NCI-H2196 (cell line): ENCODE results near the gene PTP4A2.
"Not testable (repeated sequence)": the region's sequence is repeated elsewhere in the genome, so short reads cannot be mapped to it uniquely, and the experiment has no call there.

ENCODE experiments used
- DNase-seq: peaks from one replicate; lab custom pipeline; 2025; ENCODE audit not compliant: unreplicated experiment; lab: John Stamatoyannopoulos, UW

The PTP4A2 gene

GRCh38 chr1:31926252-31926651 is 11.9 kb downstream of the PTP4A2 start:
- DNase-seq: no peak

DNA sequence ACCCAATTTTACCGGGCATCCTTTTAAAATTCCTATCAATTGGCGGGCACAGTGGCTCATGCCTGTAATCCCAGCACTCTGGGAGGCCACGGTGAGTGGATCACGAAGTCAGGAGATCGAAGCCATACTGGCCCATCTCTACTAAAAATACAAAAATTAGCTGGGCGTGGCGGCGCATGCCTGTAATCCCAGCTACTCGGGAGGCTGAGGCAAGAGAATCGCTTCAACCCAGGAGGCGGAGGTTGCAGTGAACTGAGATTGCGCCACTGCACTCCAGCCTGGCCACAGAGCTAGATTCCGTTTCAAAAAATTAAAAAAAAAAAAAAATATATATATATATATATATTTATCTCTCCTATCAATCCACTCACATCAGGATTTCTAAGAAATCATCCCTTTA is 12.3 kb downstream of the PTP4A2 start:
- DNase-seq: not testable (repeated sequence)

DNA sequence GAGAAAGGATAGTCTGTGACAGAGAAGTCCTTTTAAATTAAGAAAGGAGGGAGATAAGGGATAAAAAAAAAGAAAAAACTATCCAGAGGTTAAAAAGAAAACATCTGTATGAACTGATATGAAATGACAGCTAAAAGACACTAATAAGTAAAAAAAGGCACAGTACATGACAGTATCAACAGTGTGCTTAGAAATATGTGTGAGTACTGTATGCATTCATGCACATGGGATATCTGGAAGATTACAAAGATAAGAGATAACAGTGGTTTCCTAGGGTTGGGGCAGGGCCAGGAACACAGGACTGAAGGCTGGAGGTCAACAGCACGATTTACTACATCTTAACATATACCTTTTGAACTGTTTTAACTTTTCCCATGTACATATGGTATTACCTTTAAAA is 13.3 kb downstream of the PTP4A2 start:
- DNase-seq: no peak

DNA sequence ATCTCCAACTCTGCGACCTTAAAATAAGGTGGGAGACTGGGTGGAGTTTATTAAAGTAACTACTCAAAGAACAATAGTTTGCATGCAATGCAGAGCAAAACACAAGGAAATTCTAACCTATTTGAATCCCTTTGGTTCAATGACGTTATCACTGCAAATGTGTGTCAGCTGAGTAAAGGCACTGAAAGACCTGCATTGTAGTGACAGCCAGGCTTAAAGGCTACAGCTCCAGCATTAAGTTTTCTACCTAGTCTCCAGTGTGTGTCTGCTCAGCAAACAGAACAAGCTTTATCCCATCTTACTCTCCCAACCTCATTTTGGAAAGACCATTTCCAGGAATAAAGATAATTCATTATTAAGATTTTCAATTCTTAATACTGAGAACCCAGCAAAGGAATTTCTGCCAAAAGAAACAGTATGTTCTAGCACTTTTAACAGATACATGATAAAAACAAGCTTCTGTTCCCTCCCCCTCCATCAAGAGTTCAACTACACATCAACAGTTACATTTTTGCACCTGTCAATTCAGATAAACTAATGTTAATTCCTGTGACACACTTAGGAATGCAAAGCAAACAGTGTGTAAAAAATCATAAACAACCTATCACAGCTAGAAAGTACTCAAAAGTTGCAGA is 14.2 kb downstream of the PTP4A2 start:
- no peak for DNase-seq

DNA sequence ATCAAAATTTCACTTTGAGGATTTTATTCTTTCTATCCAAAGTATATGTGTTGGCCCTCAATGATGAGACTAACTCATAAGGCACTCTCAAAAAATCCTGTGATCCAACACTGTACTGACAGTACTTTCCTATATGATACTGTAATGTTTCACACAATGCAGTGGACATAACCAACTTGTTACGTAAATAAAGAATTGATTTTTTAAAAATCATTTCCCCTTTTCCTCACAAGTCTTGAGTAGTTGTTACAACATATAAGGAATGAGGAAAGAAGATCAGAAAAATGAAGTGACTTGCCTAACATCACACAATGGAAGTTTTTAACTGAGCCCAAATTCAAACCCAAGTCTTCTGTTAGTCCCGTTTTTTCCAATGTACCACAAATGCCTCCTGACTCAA is 17.2 kb downstream of the PTP4A2 start:
- DNase-seq: no peak

- DNase-seq: no peak
Measured at GRCh38 chr1:31919591-31919990, 18.6 kb downstream of the PTP4A2 start.

- DNase-seq: no peak
Measured at GRCh38 chr1:31915438-31915837, 22.7 kb downstream of the PTP4A2 start.

- no peak for DNase-seq
Measured at GRCh38 chr1:31913968-31914367, 24.2 kb downstream of the PTP4A2 start.

DNA sequence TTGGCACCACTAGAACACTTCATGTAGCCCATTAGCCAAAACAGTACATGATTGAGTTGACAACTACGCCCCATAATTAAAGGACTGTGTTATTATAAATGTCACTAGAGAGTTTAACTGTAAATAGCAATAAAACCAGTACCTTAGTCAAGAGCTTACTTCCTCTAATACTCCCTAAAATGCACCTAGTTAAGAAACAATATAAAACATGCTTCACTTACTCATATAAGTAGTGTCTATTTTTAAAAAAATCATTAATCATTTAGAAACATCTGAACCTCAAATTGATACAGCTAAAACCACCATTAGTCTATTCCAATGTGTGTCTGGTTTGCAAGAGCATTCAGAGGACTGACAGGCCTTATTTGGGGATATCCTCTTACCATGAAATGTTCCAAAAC is 25.3 kb downstream of the PTP4A2 start:
- DNase-seq: no peak

DNA sequence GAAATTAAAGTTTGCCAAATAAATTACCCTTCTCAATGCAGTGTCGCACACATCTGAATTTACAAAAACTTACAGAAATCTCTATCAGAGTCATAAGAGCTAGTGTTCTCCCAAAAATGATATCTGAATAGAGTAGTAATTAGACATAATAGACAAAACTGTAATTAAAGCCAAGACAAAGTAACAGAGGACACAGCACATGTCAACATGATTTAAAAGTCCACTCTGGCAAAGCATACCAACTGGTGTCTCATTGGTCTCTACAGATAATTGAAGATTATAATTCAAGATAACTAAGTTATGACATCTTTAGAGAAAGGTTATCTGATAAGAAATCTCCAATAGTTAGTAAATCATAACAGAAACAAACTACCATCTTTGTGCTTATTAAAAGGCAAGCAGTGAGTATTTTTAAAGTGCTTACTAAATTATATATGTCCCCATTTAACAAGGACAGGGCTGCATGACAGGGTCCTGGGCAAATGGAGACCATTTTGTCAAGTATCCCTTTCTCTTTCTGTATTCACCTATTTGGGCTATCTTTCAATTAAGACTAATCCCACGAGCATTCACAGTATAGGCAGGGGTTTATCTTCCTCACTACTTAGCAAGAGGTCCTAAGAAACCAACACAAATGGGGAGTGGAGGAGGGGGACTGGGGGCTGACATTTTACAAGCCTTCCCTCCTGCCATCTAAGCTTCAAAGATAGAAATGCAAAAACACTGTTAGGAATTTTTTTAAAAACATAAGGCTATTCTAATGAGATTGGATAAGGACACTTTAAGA is 26.0 kb downstream of the PTP4A2 start:
- DNase-seq: no peak

- no peak for DNase-seq
Measured at GRCh38 chr1:31910933-31911332, 27.2 kb downstream of the PTP4A2 start.

DNA sequence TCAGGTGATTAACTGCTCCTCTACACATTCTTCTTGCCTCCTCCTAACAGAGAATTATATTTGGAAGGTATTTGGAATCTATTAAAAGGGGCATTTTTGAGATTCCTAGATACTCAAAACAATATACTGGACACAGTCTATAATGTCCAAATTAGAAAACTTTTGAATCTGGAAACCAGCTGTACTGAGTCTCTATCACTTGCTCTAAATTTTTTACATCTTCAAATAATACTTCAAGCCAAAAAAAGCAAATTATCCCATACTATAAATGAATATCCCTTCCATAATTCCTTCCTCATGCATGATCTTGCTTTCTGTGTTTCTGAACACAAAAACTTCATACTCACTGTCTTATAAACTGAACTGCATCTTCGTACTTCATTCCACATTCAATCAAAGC is 28.5 kb downstream of the PTP4A2 start:
- no peak for DNase-seq

DNA sequence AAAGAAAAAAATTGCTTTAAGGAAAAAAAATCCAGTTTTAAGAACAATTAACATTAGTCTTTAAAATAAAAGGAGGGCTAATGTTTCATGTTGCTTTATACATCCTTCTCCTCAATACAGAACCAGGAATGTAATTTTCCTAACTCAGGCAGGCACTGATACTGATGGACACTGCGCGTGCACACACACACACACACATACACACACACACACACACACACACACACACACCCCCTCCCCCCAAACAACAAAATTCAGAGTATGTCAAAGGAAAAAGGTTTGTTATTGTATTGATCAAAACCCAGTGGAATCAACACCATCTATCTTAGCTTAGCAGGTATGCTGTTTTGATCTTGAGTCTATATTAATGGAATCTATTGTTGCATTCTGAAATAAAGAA is 31.6 kb downstream of the PTP4A2 start:
- no peak for DNase-seq

GRCh38 chr1:31905681-31906080 is 32.5 kb downstream of the PTP4A2 start:
- no peak for DNase-seq

- DNase-seq: no peak
Measured at GRCh38 chr1:31905093-31905509, 33.1 kb downstream of the PTP4A2 start.

- no peak for DNase-seq
Measured at GRCh38 chr1:31904339-31905092, 33.7 kb downstream of the PTP4A2 start.

DNA sequence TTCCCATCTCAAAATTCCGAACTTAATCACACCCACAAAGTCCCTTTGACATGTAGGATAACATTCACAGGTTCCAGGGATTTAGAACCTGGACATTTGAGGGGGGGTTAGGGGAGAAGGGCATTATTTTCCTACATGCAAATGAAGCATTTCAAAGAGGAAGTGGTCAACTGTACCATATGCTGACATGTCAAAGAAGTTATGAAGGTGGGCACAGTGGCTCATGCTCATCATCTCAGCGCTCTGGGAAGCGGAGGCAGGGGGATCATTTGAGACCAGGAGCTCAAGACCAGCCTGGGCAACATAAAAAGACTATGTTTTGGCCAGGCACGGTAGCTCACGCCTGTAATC is 35.7 kb downstream of the PTP4A2 start:
- DNase-seq: no peak

GRCh38 chr1:31901838-31902509 is 36.2 kb downstream of the PTP4A2 start:
- no peak for DNase-seq

DNA sequence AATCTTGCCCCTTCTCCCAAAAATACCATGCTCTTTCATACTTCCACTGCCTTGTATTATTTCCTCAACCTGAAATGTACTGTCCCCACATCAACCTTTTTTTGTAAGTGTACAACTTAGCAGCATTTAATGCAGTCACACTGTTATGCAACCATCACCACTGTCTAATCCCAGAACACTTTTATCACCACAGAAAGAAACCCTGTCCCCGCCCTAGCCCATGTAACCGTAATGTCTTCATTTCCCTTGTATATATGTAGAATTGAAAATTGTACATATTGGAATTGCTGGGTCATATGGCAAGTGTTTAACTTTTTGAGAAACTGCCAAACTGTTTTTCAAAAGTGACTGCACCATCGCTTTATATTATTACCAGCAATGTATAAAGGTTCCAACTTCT is 37.4 kb downstream of the PTP4A2 start:
- DNase-seq: no peak

- DNase-seq: no peak
Measured at GRCh38 chr1:31897526-31898100, 40.6 kb downstream of the PTP4A2 start.
